Measurements from ENCODE around the gene PPM1H. TPM values are rescaled to one million over a fixed set of nuclear protein-coding genes. Genes with fewer than 3 reads are reported as not detected.

PPM1H gene
- polyA plus RNA-seq, 1 of the 3 experiments (the other 2 are of a cell fraction): 0.13 TPM

GRCh38 chr12:62971769-62972525 is 37.0 kb upstream of the PPM1H start:
- H3F3A ChIP-seq (replicated peaks; ENCODE audit: insufficient read depth): no peaks in the 10 kb centered on the region
- H3K27me3 ChIP-seq (ENCODE audit: insufficient read depth): peaks cover 13% of the 10 kb centered on the region; the same call in 1 of the 2 replicates
- no peaks in the 10 kb centered on the region for H4K20me1 ChIP-seq (ENCODE audit: insufficient read depth)
- no peak overlapping the region for H3K4me2 ChIP-seq
- no peaks in the 10 kb centered on the region for H3K9me3 ChIP-seq
- H3K4me1 ChIP-seq (ENCODE audit: control insufficient read depth in 1 of 2, insufficient read depth in 2 of 2, low read depth in 1 of 2, low read length in 1 of 2): no peaks in the 10 kb centered on the region
- WGBS (ENCODE audit: low lambda C conversion rate): 12% methylated on average over 1 of the region's 1 CpG
- POLR2A ChIA-PET: no interaction called here
- no peak overlapping the region for H3K9ac ChIP-seq
- no peak overlapping the region for H3K4me3 ChIP-seq (ENCODE audit: low read depth in 2 of 2, low read length in 1 of 2)
- H3K36me3 ChIP-seq (replicated peaks in 1 of 2; ENCODE audit: control insufficient read depth in 1 of 2, insufficient read depth in 2 of 2, low read length in 1 of 2): no peaks in the 10 kb centered on the region
- H3K27ac ChIP-seq (ENCODE audit: low read depth in 2 of 2, low read length in 1 of 2): no peak overlapping the region
- H2AFZ ChIP-seq (ENCODE audit: low read depth): no peak overlapping the region
- CTCF ChIA-PET: interaction anchor here (1.6 kb wide), 1 partner anchor 11 kb away, joined by 3 read pairs; no protein-coding TSS in a partner anchor
- DNase-seq: no peak
- H3K9me2 ChIP-seq: no peaks in the 10 kb centered on the region
- H3K79me2 ChIP-seq (ENCODE audit: insufficient read depth): no peaks in the 10 kb centered on the region
- TF ChIP-seq SIN3A (IDR thresholded peaks at IDR 0.05; ENCODE audit: borderline replicate concordance, low read depth, low read length): no peak
- no peak for TF ChIP-seq NFIC (IDR thresholded peaks at IDR 0.05; ENCODE audit: borderline replicate concordance)
- no peak for TF ChIP-seq MXI1 (IDR thresholded peaks at IDR 0.05; ENCODE audit: low read depth, low read length)
- no peak for TF ChIP-seq ELF1 (IDR thresholded peaks at IDR 0.05)
- no peak for TF ChIP-seq RCOR1 (IDR thresholded peaks at IDR 0.05; ENCODE audit: low read length)
- no peak for TF ChIP-seq RXRA (IDR thresholded peaks at IDR 0.05; ENCODE audit: borderline replicate concordance, low read depth)
- no peak for TF ChIP-seq EP300 (IDR thresholded peaks at IDR 0.05; ENCODE audit: borderline replicate concordance in 1 of 2, low read depth in 1 of 2, low read length in 1 of 2)
- no peak for TF ChIP-seq CTCF (IDR thresholded peaks at IDR 0.05)
- no peak for TF ChIP-seq FOSL2 (IDR thresholded peaks at IDR 0.05; ENCODE audit: borderline replicate concordance, low read depth)
- no peak for TF ChIP-seq REST (IDR thresholded peaks at IDR 0.05; ENCODE audit: low read depth, low read length)
- TF ChIP-seq IRF3 (IDR thresholded peaks at IDR 0.05; ENCODE audit: low read depth, low read length): no peak
